Measurements from ENCODE around the gene PRDM15.

DNA sequence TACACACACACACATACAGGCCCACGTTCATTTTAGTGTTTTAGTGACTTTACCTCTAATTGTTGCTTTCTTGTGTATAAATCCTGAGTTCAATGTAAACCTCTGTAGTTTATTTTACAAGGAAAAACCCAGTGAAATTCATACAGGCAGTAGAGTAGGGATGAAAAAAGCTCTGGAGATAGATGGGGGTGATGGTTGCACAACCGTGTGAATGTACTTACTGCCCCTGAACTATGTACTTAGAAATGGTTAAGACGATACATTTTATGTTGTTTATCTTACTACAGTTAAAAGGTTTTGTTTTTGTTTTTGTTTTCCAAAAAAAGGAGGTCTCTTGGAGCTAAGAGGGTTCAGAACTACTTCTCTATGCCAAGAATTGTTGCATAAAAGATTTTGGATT is 29.7 kb upstream of the PRDM15 start:
- TF ChIP-seq TAF1 (IDR thresholded peaks at IDR 0.05; ENCODE audit: low read depth) (no peak), ZBTB7A (IDR thresholded peaks at IDR 0.05; ENCODE audit: low read depth) (no peak), EGR1 (IDR thresholded peaks at IDR 0.05) (no peak), EP300 (IDR thresholded peaks at IDR 0.05; ENCODE audit: borderline replicate concordance) (no peak), NFIC (IDR thresholded peaks at IDR 0.05) (no peak)
- TF ChIP-seq, protein P1, sequence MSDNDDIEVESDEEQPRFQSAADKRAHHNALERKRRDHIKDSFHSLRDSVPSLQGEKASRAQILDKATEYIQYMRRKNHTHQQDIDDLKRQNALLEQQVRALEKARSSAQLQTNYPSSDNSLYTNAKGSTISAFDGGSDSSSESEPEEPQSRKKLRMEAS (IDR thresholded peaks at IDR 0.05), result no peak

Data from Ishikawa (cell line).